ENCODE measurements around the gene PRR23C. TPM values are rescaled to one million over a fixed set of nuclear protein-coding genes. Genes with fewer than 3 reads are reported as not detected.

PRR23C gene
- total and polyA plus RNA-seq, 2 experiments from 2014 or later: not detected

DNA sequence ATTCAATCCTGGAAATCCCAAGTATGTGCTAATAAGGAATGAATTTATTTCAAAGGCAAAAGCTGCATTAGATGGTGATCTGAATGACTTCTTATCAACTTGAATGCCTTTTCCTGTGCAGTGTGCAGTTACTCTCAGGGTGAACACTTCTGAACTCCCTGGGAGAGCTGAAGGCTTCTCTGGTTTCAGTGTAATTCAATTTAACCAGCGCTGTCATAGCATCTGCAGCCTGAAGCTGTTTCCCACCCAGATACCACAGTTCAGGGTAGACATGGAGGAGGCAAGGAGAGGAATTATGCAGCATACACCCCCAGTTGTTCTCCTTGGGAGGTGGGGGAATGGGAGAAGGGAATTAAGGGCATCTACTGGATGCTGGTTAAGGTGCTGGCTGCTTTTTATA lies 49.1 kb upstream of the PRR23C start (continued):
- TF ChIP-seq, protein P1, sequence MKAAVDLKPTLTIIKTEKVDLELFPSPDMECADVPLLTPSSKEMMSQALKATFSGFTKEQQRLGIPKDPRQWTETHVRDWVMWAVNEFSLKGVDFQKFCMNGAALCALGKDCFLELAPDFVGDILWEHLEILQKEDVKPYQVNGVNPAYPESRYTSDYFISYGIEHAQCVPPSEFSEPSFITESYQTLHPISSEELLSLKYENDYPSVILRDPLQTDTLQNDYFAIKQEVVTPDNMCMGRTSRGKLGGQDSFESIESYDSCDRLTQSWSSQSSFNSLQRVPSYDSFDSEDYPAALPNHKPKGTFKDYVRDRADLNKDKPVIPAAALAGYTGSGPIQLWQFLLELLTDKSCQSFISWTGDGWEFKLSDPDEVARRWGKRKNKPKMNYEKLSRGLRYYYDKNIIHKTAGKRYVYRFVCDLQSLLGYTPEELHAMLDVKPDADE (IDR thresholded peaks at IDR 0.05): no peak
- no peak for TF ChIP-seq NANOG (IDR thresholded peaks at IDR 0.05; ENCODE audit: borderline replicate concordance)
- no peak for TF ChIP-seq ZNF114 (CRISPR knock-in tag; IDR thresholded peaks at IDR 0.05)
- no peak for TF ChIP-seq JUNB (IDR thresholded peaks at IDR 0.05; ENCODE audit: unreplicated experiment)
- TF ChIP-seq EZH2phosphoT487 (IDR thresholded peaks at IDR 0.05; ENCODE audit: unreplicated experiment): no peak
- TF ChIP-seq, protein P2, sequence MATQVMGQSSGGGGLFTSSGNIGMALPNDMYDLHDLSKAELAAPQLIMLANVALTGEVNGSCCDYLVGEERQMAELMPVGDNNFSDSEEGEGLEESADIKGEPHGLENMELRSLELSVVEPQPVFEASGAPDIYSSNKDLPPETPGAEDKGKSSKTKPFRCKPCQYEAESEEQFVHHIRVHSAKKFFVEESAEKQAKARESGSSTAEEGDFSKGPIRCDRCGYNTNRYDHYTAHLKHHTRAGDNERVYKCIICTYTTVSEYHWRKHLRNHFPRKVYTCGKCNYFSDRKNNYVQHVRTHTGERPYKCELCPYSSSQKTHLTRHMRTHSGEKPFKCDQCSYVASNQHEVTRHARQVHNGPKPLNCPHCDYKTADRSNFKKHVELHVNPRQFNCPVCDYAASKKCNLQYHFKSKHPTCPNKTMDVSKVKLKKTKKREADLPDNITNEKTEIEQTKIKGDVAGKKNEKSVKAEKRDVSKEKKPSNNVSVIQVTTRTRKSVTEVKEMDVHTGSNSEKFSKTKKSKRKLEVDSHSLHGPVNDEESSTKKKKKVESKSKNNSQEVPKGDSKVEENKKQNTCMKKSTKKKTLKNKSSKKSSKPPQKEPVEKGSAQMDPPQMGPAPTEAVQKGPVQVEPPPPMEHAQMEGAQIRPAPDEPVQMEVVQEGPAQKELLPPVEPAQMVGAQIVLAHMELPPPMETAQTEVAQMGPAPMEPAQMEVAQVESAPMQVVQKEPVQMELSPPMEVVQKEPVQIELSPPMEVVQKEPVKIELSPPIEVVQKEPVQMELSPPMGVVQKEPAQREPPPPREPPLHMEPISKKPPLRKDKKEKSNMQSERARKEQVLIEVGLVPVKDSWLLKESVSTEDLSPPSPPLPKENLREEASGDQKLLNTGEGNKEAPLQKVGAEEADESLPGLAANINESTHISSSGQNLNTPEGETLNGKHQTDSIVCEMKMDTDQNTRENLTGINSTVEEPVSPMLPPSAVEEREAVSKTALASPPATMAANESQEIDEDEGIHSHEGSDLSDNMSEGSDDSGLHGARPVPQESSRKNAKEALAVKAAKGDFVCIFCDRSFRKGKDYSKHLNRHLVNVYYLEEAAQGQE (IDR thresholded peaks at IDR 0.05; ENCODE audit: unreplicated experiment): no peak

DNA sequence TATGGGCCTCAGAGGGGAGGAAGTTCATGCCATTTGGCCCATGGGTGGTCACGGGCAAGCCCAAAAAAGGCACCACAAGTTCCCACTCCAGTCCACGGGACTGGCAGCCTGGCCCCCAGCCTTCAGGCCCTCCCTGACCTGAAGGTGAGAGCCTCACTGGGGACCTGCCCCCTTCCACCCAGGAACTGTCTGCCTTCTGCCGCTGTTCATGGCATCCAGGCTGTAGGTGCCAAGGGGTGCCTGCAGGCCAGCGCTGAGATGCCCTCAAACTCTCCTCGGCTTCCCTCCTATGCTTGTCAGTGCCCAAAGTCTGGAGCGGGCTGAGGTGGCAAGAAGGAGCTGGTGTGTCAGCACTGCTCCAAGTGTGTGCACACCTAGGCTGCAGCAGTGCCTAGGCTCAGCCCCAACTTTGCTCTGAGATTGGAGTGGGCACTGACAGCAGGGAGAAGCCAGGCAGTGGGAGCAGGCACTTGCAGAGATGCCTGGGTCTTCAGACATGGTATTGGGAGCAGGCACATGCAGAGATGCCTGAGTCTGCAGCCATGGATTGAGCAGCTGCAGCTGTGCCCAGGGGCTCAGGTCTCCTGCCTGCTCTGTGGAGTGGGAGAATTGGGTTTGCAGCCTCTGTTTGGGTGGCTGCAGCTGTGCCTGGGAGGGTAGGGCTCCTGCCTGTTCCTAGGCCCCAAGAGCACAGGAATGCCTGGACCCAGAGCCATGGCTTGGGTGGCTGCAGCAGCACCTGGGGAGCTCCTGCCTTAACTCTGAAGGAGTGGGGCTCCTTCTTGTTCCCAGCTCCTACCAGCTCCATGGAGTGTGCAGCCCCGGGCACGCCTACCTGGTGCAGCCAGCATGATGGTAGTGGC lies 44.0 kb upstream of the PRR23C start:
- Histone ChIP-seq H3F3A (replicated peaks; ENCODE audit: low read depth) (no peaks in the 10 kb centered on the region), H3K4me3 (no peak overlapping the region), H3K4me2 (no peak overlapping the region), H3K27ac (ENCODE audit: low read depth) (no peak overlapping the region), H4K20me1 (replicated peaks; ENCODE audit: insufficient read depth) (no peaks in the 10 kb centered on the region), H3K36me3 (ENCODE audit: insufficient read depth) (no peaks in the 10 kb centered on the region), H3K9me2 (ENCODE audit: insufficient read depth) (peaks cover 3% of the 10 kb centered on the region; the same call in 1 of the 2 replicates), H2AFZ (no peak overlapping the region), H3K79me2 (replicated peaks; ENCODE audit: insufficient read depth) (no peaks in the 10 kb centered on the region), H3K27me3 (ENCODE audit: insufficient read depth) (no peaks in the 10 kb centered on the region), H3K4me1 (ENCODE audit: insufficient read depth) (no peaks in the 10 kb centered on the region)
- Mint-ChIP-seq H3K9me3 (peaks cover 16% of the 10 kb centered on the region), H3K27me3 (ENCODE audit: insufficient read depth, low read depth, poor library complexity) (no peaks in the 10 kb centered on the region), H3K4me1 (no peaks in the 10 kb centered on the region), H3K4me3 (no peak overlapping the region), H3K27ac (no peak overlapping the region), H3K36me3 (ENCODE audit: low read depth) (peaks cover 5% of the 10 kb centered on the region; the same call in 1 of the 3 replicates)
- ATAC-seq (no peak), DNase-seq (ENCODE audit: low spot score) (no peak)
- TF ChIP-seq, protein P2 (IDR thresholded peaks at IDR 0.05; ENCODE audit: unreplicated experiment): no peak

Data from GM23338 (cell line).